C1 segment of cervical spinal cord (tissue), 14 donors: Measurements from ENCODE around the gene ENTPD6.

Experiments used
- DNase-seq, 14 donors: peaks; one replicate each; lab custom pipeline; 2025; lab: John Stamatoyannopoulos, UW

The ENTPD6 gene

DNA sequence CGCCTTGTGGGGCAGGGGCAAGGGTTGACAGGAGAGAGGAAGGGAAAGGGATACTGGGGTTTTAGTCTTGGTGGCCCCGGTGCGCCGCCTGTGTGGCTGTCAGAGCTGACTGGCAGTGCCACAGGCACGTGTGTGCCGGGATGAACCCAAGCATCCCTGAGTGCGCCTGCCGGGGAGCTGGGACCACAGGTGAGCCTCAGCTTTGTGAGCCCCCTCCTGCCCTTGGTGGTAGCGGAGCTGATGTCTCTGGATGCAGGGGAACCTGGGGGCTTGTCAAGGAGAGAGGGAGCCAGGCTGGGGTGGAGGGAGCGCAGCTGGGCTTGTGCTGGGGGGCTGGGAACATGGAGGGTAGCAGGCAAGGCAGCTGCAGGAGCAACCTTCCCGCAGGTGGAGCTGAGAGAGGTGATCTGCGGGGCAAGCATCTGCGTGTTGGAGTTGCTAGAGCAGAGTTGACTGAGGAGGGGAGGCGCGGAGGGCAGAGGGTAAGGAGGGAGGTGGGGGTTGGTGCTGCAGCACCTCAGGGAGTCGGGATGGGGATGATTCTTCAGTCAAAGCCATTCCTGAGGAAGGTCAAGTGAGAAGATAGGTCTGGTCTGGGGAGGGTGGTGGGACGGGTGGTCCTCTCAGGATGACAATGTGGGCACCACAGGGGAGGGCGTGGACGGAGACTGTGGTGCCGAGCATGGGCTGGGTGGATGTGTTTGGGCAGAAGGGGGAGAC, 80.5 kb downstream of the ENTPD6 start:
- DNase-seq: no peak
